Body of pancreas (tissue), 4 donors: ENCODE measurements around the gene ADCY2. TPM values are rescaled to one million over a fixed set of nuclear protein-coding genes. Genes with fewer than 3 reads are reported as not detected.

Experiments used
- ATAC-seq: fragments of 150-250 bp; one replicate; pipeline ENCODE4 v1.9.1; 2016
- DNase-seq, 4 donors: peaks; one replicate each; pipeline ENCODE4 v3.0.0-alpha.2; 2019
- H3K27ac ChIP-seq, 4 donors: fragments of 200-600 bp; sonication (generic); 1 replicate in 3 of 4; 2 replicates in 1 of 4; pipeline versions ENCODE4 v1.5.1 to v1.6.1; 2016 to 2019; ENCODE audit warnings: mild to moderate bottlenecking in 1 of 4, mixed read lengths in 1 of 4, moderate library complexity in 1 of 4
- H3K27me3 ChIP-seq, 2 donors: fragments of 200-600 bp; sonication (generic); one replicate each; pipeline ENCODE4 v1.6.0; 2016; ENCODE audit warnings: mild to moderate bottlenecking in 1 of 2
- H3K36me3 ChIP-seq, 2 donors: fragments of 200-600 bp; sonication (generic); replicated peaks in 1 of 2; 2 replicates each; pipeline ENCODE4 v1.5.1; 2016; ENCODE audit warnings: low read depth in 2 of 2; ENCODE audit not compliant: insufficient read depth in 1 of 2
- H3K4me1 ChIP-seq: fragments of 200-600 bp; sonication (generic); one replicate; pipeline ENCODE4 v1.6.0; 2016
- H3K4me3 ChIP-seq, 2 donors: fragments of 200-600 bp; sonication (generic); 1 replicate in 1 of 2; 2 replicates in 1 of 2; pipeline ENCODE4 v1.5.1; 2016 to 2019
- H3K9me3 ChIP-seq, 3 donors: fragments of 200-600 bp; sonication (generic); 1 replicate in 2 of 3; 2 replicates in 1 of 3; pipeline ENCODE4 v1.5.1; 2016
- POLR2A ChIP-seq, 3 donors: fragments of 450-650 bp; IDR thresholded peaks; one replicate each; pipeline ENCODE4 v1.6.1; 2016; ENCODE audit warnings: antibody characterized with exemption in 3 of 3, mild to moderate bottlenecking in 2 of 3
- WGBS, 2 donors: methylation state at CpG; one replicate each; pipeline ENCODE4 v1.1.5; 2017; 5-methylcytosine and 5-hydroxymethylcytosine counted together
- intact Hi-C: fragments of 100-400 bp; cut with DNase I; formaldehyde crosslinking; loops from one replicate; pipeline ENCODE4 v1.15.1; 2023
- total RNA-seq, 2 donors: library from RNA; depleted of rRNA; stranded (reverse); fragments of >200 nt; gene quantifications; one replicate each; pipeline ENCODE4 v1.1.0, GENCODE V29; 2016
- TF ChIP-seq, protein P1 (sequence below), 7 experiments: fragments of 450-650 bp in 4 of 7; fragments of 200-600 bp in 3 of 7; sonication (generic) in 3 of 7; IDR thresholded peaks; one replicate each; pipeline ENCODE4 v1.5.1; 2016 to 2019; ENCODE audit warnings: antibody characterized with exemption in 7 of 7

The ADCY2 gene
- total RNA-seq, 2 donors from 2014 or later = 0.52 to 4.6 TPM

DNA sequence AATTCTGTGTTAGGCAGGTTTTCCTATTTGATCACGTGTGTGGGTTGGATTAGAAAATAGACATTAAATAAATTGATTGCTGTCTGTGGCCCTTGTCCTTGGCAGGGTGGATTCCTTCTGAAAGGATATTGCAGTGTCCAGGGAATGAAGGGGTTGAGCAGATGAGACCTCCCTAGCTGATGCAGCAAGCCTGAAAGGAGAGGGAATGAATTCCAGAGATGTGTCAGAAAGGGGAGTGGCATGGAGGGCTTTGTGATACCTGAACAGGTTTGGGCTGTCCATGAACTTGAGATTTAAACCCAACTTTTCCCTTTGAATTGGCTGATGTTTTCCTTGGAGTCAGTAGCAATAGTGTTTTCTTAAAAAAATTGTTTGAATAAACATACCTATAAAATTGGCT is 66.8 kb downstream of the ADCY2 start:
- WGBS, 2 donors = 83 to 88% methylated on average over 1 of the region's 1 CpG
- Histone ChIP-seq H3K4me1 (no peaks in the 10 kb centered on the region), H3K27me3 (no peaks in the 10 kb centered on the region), H3K36me3 (no peaks in the 10 kb centered on the region), H3K4me3 (no peak overlapping the region), H3K27ac (no peak overlapping the region), H3K9me3 (no peaks in the 10 kb centered on the region)
- TF ChIP-seq POLR2A (IDR thresholded peaks at IDR 0.05) = no peak
- TF ChIP-seq, protein P1, sequence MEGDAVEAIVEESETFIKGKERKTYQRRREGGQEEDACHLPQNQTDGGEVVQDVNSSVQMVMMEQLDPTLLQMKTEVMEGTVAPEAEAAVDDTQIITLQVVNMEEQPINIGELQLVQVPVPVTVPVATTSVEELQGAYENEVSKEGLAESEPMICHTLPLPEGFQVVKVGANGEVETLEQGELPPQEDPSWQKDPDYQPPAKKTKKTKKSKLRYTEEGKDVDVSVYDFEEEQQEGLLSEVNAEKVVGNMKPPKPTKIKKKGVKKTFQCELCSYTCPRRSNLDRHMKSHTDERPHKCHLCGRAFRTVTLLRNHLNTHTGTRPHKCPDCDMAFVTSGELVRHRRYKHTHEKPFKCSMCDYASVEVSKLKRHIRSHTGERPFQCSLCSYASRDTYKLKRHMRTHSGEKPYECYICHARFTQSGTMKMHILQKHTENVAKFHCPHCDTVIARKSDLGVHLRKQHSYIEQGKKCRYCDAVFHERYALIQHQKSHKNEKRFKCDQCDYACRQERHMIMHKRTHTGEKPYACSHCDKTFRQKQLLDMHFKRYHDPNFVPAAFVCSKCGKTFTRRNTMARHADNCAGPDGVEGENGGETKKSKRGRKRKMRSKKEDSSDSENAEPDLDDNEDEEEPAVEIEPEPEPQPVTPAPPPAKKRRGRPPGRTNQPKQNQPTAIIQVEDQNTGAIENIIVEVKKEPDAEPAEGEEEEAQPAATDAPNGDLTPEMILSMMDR (IDR thresholded peaks at IDR 0.05) = no peak
- DNase-seq = no peak
- intact Hi-C loops = no loop called here
- ATAC-seq = no peak

DNA sequence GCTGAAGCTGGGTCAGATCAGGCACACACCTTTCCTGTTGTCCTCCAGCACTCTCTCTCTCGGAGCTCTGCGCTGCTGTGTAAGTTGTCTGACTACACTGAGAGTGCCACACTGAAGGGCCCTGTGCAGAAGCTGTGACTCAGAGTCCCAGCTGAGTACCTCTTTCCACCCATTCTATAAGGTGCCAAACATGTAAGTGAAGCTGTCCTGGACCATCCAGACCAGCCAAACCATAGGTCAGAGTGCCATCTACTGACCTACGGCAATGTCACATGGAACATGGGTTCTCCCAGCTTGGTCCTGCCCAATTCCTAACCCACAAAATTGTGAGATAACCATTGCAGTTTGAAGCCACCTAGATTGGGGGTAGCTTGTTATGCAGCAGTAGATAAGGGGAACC is 68.2 kb downstream of the ADCY2 start:
- WGBS, 2 donors = 76 to 77% methylated on average over 3 of the region's 3 CpGs
- Histone ChIP-seq H3K4me3 (no peak overlapping the region), H3K27ac (no peak overlapping the region), H3K27me3 (no peaks in the 10 kb centered on the region), H3K4me1 (no peaks in the 10 kb centered on the region), H3K9me3 (no peaks in the 10 kb centered on the region), H3K36me3 (no peaks in the 10 kb centered on the region)
- DNase-seq (no peak), ATAC-seq (no peak)
- intact Hi-C loops = no loop called here
- TF ChIP-seq, protein P1 (IDR thresholded peaks at IDR 0.05) = no peak
- no peak for TF ChIP-seq POLR2A (IDR thresholded peaks at IDR 0.05)

DNA sequence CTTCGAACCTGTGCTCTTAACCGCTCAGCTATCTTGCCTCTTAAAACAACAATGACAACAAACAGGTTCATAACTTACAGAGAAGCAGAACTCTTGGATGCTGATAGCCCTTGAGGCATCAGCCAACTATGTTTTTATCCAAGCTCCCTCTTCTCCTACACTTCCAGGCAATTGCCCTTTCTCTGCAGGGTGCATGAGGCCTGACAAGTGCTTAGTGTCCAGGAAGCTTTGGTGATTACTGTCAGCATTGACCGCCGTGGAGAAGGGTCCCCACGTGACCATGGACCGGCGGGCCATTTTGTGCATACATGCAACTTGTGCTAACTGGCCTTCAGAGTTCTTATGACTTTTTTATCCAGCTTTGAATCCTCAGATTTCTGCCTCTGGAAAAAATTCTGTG is 71.2 kb downstream of the ADCY2 start:
- no peak overlapping the region for H3K4me3 ChIP-seq
- DNase-seq = no peak
- no peaks in the 10 kb centered on the region for H3K27me3 ChIP-seq
- WGBS, 2 donors = 61 to 78% methylated on average over 7 of the region's 7 CpGs
- no peak for ATAC-seq
- TF ChIP-seq, protein P1 (IDR thresholded peaks at IDR 0.05) = no peak
- TF ChIP-seq POLR2A (IDR thresholded peaks at IDR 0.05) = no peak
- H3K4me1 ChIP-seq = no peaks in the 10 kb centered on the region
- H3K9me3 ChIP-seq = no peaks in the 10 kb centered on the region
- no peak overlapping the region for H3K27ac ChIP-seq
- no peaks in the 10 kb centered on the region for H3K36me3 ChIP-seq
- intact Hi-C loops = no loop called here

DNA sequence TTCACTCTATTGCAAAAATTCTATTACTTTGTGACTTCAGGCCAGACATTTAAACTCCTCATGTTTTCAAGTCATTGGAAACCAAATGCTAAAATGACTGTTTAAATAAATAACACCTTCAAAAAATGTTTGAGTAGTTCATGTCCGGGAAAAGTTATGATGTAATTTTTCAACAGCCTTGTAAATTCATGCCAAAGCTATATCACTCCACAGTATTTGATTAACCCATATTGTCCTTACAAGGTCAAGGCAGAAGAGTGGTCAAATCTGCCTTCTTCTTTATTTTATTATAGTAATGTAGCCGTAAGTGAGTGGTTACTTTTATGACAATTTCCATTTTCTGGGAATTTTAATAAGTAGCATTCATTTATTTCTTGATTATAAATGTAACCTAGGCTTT is 72.8 kb downstream of the ADCY2 start:
- TF ChIP-seq, protein P1 (IDR thresholded peaks at IDR 0.05) = no peak
- no peak for TF ChIP-seq POLR2A (IDR thresholded peaks at IDR 0.05)
- DNase-seq = no peak
- Histone ChIP-seq H3K27me3 (no peaks in the 10 kb centered on the region), H3K27ac (no peak overlapping the region), H3K4me1 (no peaks in the 10 kb centered on the region), H3K9me3 (no peaks in the 10 kb centered on the region), H3K36me3 (no peaks in the 10 kb centered on the region), H3K4me3 (no peak overlapping the region)
- intact Hi-C loops = no loop called here
- 54 to 59% methylated on average over 2 of the region's 2 CpGs for WGBS, 2 donors
- no peak for ATAC-seq

DNA sequence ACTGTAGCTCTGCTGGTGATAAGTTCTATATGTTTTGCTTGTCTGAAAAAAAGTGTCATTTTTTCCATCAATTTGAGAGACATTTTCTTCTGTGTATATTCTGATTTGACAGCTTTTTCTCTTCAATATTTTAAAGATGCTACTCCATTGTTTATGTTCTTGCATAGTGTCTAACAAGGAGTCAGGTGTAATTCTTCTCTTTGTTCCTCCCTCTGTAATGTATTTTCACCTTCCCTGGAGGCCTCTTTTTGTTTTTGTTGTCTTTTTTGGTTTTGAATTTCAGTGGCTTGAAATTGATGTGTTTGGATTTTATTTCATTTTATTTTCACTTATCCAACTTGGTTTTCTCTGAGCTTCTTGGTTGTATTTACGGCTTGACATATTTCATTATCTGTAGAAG is 75.8 kb downstream of the ADCY2 start:
- H3K4me1 ChIP-seq = no peaks in the 10 kb centered on the region
- no peaks in the 10 kb centered on the region for H3K27me3 ChIP-seq
- no peak overlapping the region for H3K4me3 ChIP-seq
- intact Hi-C loops = no loop called here
- TF ChIP-seq, protein P1 (IDR thresholded peaks at IDR 0.05) = no peak
- TF ChIP-seq POLR2A (IDR thresholded peaks at IDR 0.05) = no peak
- no peaks in the 10 kb centered on the region for H3K9me3 ChIP-seq
- 85 to 97% methylated on average over 1 of the region's 1 CpG for WGBS, 2 donors
- DNase-seq (no peak), ATAC-seq (no peak)
- no peak overlapping the region for H3K27ac ChIP-seq
- H3K36me3 ChIP-seq = no peaks in the 10 kb centered on the region
